Measurements from ENCODE around the gene FUNDC1.
"Not testable (repeated sequence)": the region's sequence is repeated elsewhere in the genome, so short reads cannot be mapped to it uniquely, and the experiment has no call there.

The FUNDC1 gene, protein sequence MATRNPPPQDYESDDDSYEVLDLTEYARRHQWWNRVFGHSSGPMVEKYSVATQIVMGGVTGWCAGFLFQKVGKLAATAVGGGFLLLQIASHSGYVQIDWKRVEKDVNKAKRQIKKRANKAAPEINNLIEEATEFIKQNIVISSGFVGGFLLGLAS

DNA sequence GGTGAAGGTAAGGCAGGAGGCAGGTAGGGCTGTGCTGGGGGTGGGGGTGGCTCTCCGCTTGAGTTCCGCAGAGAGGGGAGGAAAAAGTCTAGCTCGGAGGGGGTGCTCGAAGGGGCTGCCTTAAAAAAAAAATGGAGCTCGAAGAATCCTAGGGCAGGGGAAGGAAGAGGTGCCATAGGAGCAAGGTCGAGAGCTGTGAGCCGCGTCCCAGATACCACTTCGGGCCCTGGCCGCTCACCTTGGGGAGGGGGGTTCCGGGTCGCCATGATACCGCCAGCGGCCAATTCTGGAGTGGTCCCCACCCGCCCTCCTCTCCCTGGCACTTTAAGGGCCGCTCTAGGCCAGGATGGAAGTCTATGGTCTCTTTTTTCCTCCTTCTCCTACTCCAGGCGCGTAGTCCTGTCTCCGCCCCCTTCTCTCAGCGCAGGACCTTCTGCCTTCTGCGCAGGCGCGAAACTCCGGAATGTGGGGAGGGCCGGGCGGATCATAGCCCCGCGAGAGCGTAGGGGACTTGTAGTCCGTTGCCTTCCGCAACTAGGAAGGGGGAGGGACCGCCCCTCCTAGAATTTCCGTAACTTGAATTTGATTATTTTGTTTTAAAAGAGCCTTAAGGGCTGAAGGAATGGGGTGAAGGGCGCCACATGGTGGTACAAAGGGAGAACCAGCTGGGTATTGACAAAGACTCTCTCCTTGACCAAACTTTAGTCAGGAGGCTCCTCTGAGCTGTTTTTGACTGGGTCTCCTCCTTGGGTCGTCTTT is at the start of gene FUNDC1:
Gene FUNDC1, minus strand, starts transcription at position 293 of the 759 bp plus-strand sequence. Its CDS starts 27 bp downstream, at position 266.
- peak; percentile 88 for DNase-seq (ENCODE audit: low read depth, low spot score)

DNA sequence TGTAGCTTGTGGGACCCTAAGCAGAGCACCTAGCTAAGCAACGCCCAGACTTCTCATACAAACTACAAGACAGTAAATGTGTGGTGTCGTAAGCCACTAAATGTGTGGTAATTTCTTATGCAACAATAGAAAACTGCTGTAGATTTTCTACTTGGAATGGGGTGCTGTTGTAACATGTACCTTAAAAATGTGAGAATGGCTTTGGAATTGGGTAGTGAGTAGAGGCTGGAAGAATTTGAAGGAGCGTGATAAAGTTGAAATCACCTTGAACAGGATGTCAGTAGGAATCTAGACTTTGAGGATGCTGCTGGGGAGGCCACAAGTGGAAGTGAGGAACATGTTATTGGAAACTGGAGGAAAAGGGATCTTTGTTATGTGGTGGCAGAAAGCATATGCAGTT is 43.2 kb upstream of the FUNDC1 start:
- DNase-seq (ENCODE audit: low read depth, low spot score): no peak

DNA sequence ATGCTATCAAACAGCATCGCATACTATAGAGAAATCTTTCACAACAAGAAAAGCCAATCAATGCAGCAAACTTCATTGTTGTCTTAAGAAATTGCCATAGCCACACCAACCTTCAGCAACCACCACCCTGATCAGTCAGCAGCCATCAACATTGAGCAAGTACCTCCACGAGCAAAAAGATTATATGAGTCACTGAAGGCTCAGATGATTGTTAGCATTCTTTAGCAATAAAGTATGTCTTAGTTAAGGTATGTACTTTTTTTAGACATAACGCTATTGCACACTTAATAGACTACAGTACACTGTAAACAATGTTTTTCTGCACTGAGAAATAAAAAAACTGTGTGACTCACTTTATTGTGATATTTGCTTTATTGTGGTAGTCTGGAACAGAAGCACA is 37.8 kb upstream of the FUNDC1 start:
- DNase-seq (ENCODE audit: low read depth, low spot score): no peak

DNA sequence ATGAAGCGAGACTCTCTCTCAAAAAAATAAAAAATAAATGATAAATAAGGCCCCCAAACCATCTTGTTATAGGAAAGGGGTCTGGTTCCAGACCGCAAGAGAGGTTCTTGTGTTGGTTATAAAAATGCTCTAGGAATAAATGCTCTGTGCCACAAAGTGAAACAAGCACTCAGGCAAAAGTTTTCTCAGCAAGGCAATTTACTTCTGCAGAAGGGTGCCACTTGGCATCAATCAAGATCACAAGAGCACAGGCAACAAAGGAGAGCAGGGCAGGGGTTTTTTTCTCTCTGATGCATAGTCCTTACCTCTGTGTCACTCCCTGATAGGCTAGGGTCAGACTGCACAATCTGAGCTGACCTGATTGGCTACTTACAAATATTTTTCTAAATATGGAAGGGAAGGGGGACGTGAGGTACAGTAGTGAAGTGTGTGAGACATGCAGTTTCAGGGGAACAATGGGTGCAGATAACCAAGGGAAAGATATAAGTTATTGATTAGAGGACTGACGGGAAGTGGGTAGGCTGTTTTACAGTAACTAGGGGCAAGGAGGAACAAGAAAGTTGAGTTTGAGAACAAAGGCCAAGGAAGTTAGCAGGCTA is 29.8 kb upstream of the FUNDC1 start:
- no peak for DNase-seq (ENCODE audit: low read depth, low spot score)

DNA sequence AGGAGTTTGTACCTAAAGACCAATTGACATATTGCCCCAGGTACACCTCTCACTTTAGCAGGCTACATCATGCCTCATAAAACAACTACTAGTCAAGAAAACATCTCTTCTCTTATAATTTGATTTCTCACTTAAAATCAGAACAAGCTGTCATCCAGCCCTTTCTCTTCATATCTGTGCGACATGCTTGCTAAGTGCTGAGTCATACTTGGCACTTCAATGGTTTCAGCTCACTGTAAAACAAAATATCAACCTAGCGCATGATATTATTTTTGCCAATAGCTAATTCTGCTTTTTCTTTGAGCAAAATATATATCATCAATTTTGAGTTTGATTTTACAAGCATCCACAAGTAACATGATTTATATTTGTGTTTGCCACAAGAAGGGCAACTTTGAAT is 27.9 kb upstream of the FUNDC1 start:
- DNase-seq (ENCODE audit: low read depth, low spot score): no peak

DNA sequence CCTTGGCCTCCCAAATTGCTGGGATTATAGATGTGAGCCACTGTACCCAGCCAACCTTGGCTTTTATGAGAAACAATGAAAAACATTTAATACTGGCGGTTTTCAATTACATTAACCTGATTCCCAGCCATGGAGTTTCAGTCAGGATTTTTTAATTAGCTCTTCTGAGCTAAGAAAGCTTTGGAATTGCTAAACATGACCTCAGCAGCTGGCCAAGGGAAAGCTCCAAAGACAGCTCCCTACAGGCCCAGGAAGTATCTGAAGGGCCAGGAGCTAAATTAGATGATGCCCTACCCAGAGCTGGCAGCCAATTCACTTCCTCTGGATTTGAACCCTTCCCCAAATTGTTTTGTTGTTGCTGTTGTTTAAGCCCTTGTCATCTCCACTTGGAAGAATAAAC is 26.5 kb upstream of the FUNDC1 start:
- no peak for DNase-seq (ENCODE audit: low read depth, low spot score)

DNA sequence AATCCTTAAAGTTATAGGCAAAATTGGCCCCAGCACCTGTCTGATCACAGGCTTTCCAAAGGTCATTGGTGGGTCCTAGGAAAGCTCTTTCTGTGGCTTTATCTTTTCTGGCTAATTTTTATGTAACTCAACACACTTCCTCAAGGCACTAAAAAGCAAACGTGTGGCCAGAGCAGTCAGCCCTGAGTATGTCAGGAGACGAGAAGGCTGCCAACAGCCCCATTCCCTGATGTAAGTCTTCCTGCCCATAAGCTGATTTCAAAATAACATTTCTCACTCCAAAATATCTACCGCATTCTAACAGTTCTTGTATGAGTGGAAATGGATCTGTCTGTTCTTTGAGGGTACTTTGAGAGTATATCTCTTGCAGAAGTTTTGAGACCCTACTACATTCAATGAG is 25.5 kb upstream of the FUNDC1 start:
- DNase-seq (ENCODE audit: low read depth, low spot score): no peak

DNA sequence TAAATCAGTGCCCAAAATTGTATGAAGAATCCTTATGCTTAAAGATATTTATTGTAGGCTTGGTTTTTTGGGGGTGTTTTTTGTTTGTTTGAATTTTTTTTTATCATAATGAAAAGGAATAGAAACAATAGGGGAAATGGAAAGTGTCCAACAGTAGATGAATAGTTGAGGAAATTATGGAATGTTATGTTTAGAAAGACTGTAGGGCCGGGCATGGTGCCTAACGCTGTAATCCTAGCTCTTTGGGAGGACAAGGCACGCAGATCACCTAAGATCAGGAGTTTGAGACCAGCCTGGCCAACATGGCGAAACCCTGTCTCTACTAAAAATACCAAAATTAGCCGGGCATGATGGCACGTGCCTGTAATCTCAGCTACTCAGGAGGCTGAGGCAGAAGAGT is 19.2 kb upstream of the FUNDC1 start:
- DNase-seq (ENCODE audit: low read depth, low spot score): not testable (repeated sequence)

DNA sequence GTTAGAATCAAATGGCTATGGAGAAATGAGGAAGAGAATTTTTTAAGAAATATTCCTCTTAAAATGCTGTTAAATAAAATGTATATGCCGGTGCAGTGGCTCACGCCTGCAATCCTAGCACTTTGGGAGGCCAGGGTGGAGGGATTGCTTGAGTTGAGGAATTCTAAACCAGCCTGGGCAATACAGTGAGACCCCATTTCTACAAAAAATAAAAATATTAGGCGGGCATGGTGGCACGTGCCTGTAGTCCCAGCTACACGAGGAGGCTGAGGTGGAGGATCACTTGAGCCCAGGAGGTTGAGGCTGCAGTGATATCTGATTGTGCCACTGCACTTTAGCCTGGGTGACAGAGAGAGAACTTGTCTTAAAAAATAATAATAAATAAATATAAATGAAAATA is 7.9 kb upstream of the FUNDC1 start:
- no peak for DNase-seq (ENCODE audit: low read depth, low spot score)

DNA sequence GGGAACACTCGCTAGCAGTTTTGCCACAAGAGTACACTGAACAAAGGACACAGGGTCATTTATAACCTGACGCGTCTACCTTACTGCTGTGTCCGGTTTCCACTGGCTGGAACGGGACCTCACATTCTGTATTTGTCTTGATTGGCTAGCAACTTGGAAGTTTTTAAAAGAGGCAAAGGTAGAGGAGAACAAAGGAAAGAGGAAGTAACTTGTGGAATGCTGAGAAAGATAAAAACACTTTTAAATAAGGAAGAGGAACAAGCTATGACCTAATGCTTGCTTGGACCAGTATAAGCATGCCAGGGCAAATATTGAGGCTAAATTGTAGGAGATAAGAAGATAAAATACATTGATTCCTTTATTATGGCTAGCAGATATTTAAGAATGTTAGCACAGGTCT is 2.8 kb upstream of the FUNDC1 start:
- not testable (repeated sequence) for DNase-seq (ENCODE audit: low read depth, low spot score)

DNA sequence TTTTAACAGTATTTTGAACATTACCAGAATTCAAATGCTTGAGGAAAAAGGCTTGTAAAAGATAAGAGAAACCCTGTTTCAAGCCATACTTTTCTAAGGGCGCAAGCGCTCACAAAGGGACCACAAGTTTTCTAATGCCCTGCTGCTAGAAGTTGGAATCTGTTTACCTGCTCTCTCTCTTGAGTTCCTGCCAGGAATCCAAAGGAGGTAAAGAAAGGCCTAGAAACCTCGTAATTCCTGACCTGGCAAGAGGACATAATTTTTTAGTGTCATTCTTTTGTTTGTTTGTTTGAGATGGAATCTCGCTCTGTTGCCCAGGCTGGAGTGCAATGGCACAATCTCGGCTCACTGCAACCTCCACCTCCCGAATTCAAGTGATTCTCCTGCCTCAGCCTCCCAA is 1.4 kb upstream of the FUNDC1 start:
- no peak for DNase-seq (ENCODE audit: low read depth, low spot score)

DNA sequence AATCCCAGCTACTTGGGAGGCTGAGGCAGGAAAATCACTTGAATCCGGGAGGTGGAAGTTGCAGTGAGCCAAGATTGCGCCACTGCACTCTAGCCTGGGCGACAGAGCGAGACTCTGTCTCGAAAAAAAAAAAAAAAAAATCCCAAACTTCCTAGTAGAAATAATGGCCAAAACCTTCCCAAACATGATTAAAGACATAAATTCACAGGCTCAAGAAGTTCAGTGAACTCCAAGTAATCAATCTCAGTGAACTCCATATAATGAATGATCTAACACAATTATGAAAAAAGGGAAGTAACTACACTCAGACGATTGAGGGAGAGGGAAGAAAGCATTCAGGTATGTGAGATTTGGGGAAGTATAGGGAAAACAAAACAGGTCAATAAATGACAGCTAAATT is 6.5 kb downstream of the FUNDC1 start:
- no peak for DNase-seq (ENCODE audit: low read depth, low spot score)

DNA sequence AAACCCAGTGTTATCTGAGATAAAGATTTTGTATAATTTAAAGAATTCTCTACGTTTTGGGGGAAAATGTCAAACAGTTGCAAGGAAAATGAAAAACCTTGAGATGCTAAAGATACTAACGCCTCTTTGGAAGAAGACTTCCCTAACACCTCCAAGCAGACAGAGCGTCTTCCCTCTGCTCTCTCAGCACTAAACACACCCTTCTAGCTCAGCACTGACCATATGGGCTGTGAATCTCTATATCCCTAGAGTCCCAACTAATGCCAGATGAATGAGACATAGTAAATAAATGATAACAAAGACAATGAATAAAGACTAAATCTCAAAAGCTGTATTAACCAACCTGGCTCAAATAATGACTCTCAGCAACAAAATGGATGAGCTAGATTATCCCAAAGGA is 13.3 kb downstream of the FUNDC1 start:
- DNase-seq (ENCODE audit: low read depth, low spot score): no peak

DNA sequence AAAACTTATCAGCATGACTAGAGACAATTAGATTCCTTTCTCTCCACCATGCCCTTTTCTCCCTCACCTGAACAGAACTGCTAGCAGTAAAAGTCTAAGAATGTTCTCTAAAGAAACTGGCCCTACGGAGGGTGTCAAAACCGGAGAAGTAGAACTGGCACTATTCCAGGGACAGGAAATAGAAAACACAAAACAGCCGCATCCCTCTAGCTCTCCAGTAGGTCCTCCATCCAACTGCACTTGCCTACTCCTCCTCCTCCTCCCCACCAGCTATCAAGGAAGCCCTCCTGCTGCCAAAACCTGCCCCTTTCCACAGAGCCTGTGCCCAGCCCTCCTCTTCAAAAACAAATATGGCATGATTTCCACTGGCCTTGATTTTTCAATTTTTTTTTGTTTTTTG is 28.4 kb downstream of the FUNDC1 start:
- DNase-seq (ENCODE audit: low read depth, low spot score): no peak

DNA sequence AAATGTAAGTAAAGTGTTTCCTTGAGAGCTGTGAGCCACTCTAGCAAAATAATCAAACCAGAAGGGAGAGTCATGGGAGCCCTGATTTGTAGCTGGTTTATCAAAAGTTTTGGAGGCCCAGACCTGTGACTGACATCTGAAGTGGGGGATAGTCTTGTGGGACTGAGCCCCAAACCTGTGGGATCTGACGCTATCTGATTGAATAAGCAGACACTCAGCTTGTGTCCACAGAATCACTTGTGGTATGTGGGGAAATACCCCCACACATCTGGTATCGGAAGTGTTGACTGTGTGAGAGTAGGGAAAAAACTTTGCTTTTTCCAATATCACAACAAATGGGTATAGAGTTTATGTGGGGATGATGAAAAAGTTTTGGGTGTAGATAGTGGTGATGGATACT is 35.4 kb downstream of the FUNDC1 start:
- DNase-seq (ENCODE audit: low read depth, low spot score): no peak

DNA sequence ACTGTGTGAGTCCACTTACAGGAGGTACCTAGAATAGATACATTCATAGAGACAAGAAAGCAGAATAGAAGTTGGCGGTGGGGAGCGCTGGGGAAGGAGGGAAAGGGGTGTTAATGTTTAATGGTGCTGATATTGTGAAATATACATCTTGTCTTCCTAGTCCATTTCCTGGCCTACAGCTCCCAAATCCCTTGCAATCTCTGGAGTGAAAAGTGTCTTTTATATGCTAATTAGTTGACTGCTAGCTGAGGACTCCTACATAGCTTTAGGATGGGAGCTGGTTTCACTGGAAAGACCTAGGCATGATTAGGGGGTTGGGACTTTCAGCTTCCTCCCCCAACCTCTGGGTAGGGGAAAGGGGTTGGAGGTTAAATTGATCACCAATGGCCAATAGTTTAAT is 36.0 kb downstream of the FUNDC1 start:
- no peak for DNase-seq (ENCODE audit: low read depth, low spot score)

DNA sequence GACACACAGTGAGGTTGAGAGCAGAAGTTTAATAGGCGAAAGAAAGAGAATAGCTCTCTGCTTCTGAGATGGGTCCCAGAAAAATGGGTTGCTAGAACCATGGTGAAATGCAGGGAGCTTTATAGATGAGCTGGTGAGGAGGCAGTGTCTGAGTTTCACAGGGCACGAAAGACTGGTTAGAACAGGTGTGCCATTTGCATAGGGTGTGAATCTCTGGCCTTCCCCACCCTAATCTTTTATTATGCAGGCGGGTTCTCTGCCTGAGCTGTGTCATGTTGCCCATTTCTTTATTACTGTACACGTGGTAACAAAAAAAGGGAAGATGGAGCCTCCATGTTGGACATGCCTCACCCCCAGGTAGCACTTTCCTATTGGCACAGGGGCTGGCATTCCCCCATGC is 39.1 kb downstream of the FUNDC1 start:
- DNase-seq (ENCODE audit: low read depth, low spot score): no peak

DNA sequence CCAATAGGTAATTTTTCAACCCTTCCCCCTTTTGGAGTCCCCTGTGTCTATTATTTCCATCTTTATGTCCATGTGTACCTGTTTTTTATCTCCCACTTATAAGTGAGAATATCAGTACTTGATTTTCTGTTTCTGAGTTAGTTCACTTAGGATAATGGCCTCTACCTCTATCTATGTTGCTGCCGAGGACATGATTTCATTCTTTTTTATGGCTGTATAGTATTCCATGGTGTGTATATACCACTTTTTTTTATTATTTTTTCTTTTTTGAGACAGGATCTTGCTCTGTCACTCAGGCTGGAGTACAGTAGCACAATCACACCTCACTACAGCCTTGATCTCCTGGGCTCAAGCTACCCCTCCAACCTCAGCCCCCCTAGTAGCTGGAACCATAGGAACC is 47.6 kb downstream of the FUNDC1 start:
- no peak for DNase-seq (ENCODE audit: low read depth, low spot score)

DNA sequence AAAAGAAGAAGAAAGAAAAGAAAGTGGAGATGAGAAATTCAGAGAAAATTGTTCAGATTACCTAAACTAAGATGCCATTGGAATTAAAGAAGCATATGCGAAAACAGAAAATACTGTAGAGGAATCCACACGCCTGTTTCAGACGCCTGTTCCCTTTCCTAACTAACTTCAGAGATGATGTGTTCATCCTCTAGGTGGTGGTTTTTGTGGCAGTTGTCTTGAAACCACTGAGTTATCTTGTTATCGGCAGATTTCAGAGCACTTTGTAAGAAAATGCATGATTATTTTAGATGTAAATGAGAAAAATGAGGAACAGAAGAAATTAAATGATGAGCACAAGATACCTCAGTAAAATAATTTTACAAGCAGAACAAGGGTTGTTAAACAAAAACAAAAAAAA is 48.3 kb downstream of the FUNDC1 start:
- DNase-seq (ENCODE audit: low read depth, low spot score): no peak

DNA sequence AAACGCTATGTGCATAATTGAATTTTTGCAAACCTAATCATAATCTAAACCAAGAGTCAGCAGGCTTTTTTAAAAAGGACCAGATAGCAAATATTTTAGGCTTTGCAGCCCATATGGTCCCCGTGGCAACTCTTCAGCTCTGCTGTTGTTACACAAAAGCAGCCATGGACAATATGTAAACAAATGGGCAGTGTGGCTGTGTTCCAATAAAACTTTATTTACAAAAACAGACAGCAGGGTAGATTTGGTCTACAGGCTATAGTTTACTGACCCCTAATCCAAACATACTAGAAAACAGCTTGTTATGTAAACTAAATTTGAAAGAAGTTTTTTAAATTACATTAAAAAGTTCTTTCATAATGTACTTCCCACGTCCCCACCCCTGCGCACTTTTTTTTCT is 53.1 kb downstream of the FUNDC1 start:
- no peak for DNase-seq (ENCODE audit: low read depth, low spot score)

DNA sequence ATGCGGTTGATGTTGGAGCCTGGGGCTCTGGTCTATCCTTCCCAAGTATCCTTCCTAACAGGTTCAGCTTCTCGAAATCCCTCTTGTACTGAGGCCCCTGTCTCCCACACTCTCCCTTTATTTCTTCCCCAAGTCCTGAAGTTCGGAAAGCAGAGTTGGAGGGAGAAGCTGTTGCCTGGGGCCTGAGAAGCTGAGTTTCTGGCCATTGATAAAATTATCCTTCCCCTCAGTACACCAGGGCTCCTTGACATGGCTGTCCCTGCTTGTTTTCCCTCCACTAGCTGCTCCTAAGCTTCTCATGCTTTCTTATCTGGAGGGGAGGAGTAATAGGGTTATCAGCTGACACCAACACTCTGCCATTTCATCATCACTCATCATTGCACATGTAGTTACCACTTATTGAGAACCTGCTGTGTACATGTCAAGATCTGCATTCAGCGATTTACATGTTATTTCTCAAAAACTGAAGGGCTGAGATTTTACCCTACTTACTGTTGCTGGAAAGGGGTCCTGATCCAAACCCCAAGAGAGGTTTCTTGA is 58.0 kb downstream of the FUNDC1 start:
- DNase-seq (ENCODE audit: low read depth, low spot score): no peak

DNA sequence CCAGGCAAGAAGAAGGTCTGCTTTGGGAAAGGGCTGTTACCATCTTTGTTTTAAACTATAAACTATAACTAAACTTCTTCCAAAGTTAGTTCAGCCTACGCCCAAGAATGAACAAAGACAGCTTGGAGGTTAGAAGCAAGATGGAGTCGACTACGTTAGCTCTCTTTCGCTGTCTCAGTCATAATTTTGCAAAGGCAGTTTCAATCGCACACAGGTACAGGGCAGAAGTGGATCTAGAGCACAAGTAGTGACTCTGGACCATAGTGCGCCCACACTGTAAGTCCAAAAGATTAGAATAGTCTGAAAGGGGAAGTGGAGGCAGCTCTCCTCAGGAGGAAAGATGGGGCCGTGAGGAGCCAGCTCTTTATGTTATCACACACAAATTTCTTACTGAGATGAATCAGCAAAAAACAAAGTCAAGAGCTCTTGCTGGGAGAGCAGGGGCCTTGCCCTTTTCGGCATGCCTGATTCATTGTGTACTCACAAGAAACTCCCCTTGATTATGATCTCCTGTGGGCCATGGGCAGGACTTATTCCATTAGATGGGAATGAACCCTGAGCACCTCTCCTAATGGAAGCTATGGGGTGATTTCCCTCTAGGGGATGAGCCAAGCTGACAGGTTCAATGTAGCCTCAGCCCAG is 58.6 kb downstream of the FUNDC1 start:
- no peak for DNase-seq (ENCODE audit: low read depth, low spot score)

DNA sequence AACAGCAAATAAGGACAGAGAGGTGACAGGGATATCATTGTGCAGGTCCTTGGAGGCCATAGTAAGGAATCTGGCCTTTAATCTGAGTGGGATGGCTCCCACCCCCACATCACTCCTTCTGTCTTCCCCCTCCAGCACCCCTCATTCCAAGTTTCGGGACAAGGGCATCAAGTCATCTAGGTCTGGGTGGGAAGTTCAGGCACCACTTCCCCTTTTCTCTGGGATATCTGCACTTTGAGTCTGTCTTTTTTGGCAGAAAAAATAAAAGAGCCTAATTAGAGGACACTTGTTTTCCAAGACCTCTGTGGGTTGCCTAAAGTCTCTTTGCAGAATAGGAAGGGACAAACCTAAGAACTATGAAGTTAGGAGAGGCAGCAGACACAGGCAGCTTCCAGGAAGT is 60.1 kb downstream of the FUNDC1 start:
- DNase-seq (ENCODE audit: low read depth, low spot score): no peak

All from smooth muscle cell of the brain vasculature (primary cell).